Measurements from ENCODE around the gene CRYM.

The CRYM gene

GRCh38 chr16:21222495-21223337 lies 55.4 kb downstream of the CRYM start:
- H3K36me3 ChIP-seq (replicated peaks): no peaks in the 10 kb centered on the region
- no peak overlapping the region for H3K4me3 ChIP-seq (ENCODE audit: low read depth, low read length)
- TF ChIP-seq, protein P1, sequence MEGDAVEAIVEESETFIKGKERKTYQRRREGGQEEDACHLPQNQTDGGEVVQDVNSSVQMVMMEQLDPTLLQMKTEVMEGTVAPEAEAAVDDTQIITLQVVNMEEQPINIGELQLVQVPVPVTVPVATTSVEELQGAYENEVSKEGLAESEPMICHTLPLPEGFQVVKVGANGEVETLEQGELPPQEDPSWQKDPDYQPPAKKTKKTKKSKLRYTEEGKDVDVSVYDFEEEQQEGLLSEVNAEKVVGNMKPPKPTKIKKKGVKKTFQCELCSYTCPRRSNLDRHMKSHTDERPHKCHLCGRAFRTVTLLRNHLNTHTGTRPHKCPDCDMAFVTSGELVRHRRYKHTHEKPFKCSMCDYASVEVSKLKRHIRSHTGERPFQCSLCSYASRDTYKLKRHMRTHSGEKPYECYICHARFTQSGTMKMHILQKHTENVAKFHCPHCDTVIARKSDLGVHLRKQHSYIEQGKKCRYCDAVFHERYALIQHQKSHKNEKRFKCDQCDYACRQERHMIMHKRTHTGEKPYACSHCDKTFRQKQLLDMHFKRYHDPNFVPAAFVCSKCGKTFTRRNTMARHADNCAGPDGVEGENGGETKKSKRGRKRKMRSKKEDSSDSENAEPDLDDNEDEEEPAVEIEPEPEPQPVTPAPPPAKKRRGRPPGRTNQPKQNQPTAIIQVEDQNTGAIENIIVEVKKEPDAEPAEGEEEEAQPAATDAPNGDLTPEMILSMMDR (IDR thresholded peaks at IDR 0.05; ENCODE audit: low read depth, low read length, missing control alignments): no peak
- H3K27ac ChIP-seq: no peak overlapping the region
- DNase-seq: no peak
- peaks cover 4% of the 10 kb centered on the region for H3K27me3 ChIP-seq (replicated peaks)
- in situ Hi-C loops (cut with HindIII; ENCODE audit: low pct_ligation_motif_present, low sequenced_read_pairs): no loop called here

- DNase-seq: no peak
- TF ChIP-seq, protein P1 (IDR thresholded peaks at IDR 0.05; ENCODE audit: low read depth, low read length, missing control alignments): no peak
- H3K27ac ChIP-seq: no peak overlapping the region
- no peaks in the 10 kb centered on the region for H3K27me3 ChIP-seq (replicated peaks)
- in situ Hi-C loops (cut with HindIII; ENCODE audit: low pct_ligation_motif_present, low sequenced_read_pairs): no loop called here
- no peaks in the 10 kb centered on the region for H3K36me3 ChIP-seq (replicated peaks)
- H3K4me3 ChIP-seq (ENCODE audit: low read depth, low read length): no peak overlapping the region
Observed at GRCh38 chr16:21219551-21219950, 58.5 kb downstream of the CRYM start.

DNA sequence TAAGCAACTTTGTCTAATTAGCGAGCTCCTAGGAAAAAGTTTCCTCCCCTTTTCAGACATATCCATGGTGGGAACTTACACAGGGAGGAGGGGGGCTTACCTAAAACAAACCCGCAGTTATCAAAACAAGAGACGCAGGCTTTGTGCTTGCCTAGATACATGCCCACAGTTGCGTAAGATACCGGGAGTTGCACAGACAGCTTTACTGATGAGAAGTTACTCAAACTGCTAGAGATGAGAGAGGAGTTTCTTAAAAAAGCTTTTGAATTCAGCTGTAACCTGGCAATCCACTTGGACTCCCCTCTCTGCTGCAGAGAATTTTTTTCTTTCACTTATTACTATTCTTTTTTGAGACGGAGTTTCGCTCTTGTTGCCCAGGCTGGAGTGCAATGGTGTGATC lies 59.9 kb downstream of the CRYM start:
- TF ChIP-seq, protein P1 (IDR thresholded peaks at IDR 0.05; ENCODE audit: low read depth, low read length, missing control alignments): no peak
- DNase-seq: no peak
- in situ Hi-C loops (cut with HindIII; ENCODE audit: low pct_ligation_motif_present, low sequenced_read_pairs): no loop called here
- Histone ChIP-seq H3K27ac (no peak overlapping the region), H3K27me3 (replicated peaks) (no peaks in the 10 kb centered on the region), H3K36me3 (replicated peaks) (no peaks in the 10 kb centered on the region), H3K4me3 (ENCODE audit: low read depth, low read length) (no peak overlapping the region)

GRCh38 chr16:21217121-21217520 lies 61.0 kb downstream of the CRYM start:
- no peaks in the 10 kb centered on the region for H3K27me3 ChIP-seq (replicated peaks)
- no peaks in the 10 kb centered on the region for H3K36me3 ChIP-seq (replicated peaks)
- TF ChIP-seq, protein P1 (IDR thresholded peaks at IDR 0.05; ENCODE audit: low read depth, low read length, missing control alignments): no peak
- no peak for DNase-seq
- in situ Hi-C loops (cut with HindIII; ENCODE audit: low pct_ligation_motif_present, low sequenced_read_pairs): no loop called here
- no peak overlapping the region for H3K27ac ChIP-seq
- no peak overlapping the region for H3K4me3 ChIP-seq (ENCODE audit: low read depth, low read length)

DNA sequence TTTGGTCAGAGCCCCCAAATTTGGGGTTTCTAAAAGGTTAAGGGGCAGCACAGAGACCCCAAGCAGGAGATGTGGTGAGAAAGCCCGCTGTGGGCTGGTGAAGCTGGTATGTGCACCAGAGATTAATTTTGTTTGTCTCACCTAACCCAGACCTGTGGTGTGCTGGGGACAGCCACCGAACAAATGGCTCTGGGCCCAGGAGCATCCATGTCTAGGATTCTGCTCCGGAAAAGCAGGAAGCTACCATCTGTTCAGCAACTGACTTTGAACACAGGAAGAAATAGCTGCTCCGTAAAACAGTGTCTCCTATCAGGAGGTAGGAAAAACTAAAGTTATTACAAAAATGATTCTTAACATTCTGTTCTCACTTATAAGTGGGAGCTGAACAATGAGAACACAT lies 64.0 kb downstream of the CRYM start:
- TF ChIP-seq, protein P1 (IDR thresholded peaks at IDR 0.05; ENCODE audit: low read depth, low read length, missing control alignments): no peak
- Histone ChIP-seq H3K27ac (no peak overlapping the region), H3K4me3 (ENCODE audit: low read depth, low read length) (no peak overlapping the region), H3K27me3 (replicated peaks) (no peaks in the 10 kb centered on the region), H3K36me3 (replicated peaks) (no peaks in the 10 kb centered on the region)
- DNase-seq: no peak
- in situ Hi-C loops (cut with HindIII; ENCODE audit: low pct_ligation_motif_present, low sequenced_read_pairs): no loop called here

- TF ChIP-seq, protein P1 (IDR thresholded peaks at IDR 0.05; ENCODE audit: low read depth, low read length, missing control alignments): no peak
Observed at GRCh38 chr16:21211486-21211885, 66.6 kb downstream of the CRYM start, which contains the start of gene ZP2. TSS of gene ZP2 (minus strand) at chr16:21211574. CDS start at chr16:21211547, 27 bp downstream.

More at GRCh38 chr16:21211486-21211885, 66.6 kb downstream of the CRYM start, which contains the start of gene ZP2:
- DNase-seq: no peak
- in situ Hi-C loops (cut with HindIII; ENCODE audit: low pct_ligation_motif_present, low sequenced_read_pairs): no loop called here
- H3K36me3 ChIP-seq (replicated peaks): no peaks in the 10 kb centered on the region
- H3K27me3 ChIP-seq (replicated peaks): no peaks in the 10 kb centered on the region
- no peak within 1 kb of the TSS for H3K27ac ChIP-seq
- H3K4me3 ChIP-seq (ENCODE audit: low read depth, low read length): no peak within 1 kb of the TSS
